ENCODE results near the gene ZNF445.

GRCh38 chr3:44412365-44412764 is 65.1 kb downstream of the ZNF445 start:
- no peak for TF ChIP-seq REST (IDR thresholded peaks at IDR 0.05; ENCODE audit: insufficient replicate concordance, low read depth)
- TF ChIP-seq CTCF (IDR thresholded peaks at IDR 0.05; ENCODE audit: insufficient read depth, low read length): no peak
- TF ChIP-seq GABPA (IDR thresholded peaks at IDR 0.05; ENCODE audit: low read depth): no peak
- TF ChIP-seq POLR2AphosphoS5 (IDR thresholded peaks at IDR 0.05; ENCODE audit: low read depth): no peak
- TF ChIP-seq SPI1 (IDR thresholded peaks at IDR 0.05; ENCODE audit: borderline replicate concordance, low read depth): no peak
